K562 (cell line): ENCODE results near the gene BAG2. TPM values are rescaled to one million over a fixed set of nuclear protein-coding genes. Genes with fewer than 3 reads are reported as not detected.

Experiments
- ARID2 ChIP-seq: fragments of 450-650 bp; IDR thresholded peaks from 2 replicates; pipeline ENCODE4 v1.6.1; 2017; ENCODE audit warnings: antibody characterized with exemption, mild to moderate bottlenecking
- CBX8 ChIP-seq: fragments of 200-600 bp; sonication (generic); IDR thresholded peaks from 2 replicates; pipeline ENCODE4 v1.6.1; 2012; ENCODE audit warnings: borderline replicate concordance, mixed run types, low read depth, mild to moderate bottlenecking, moderate library complexity, mixed read lengths, low read length, control low read depth, inconsistent platforms; ENCODE audit not compliant: poor library complexity, severe bottlenecking; ENCODE audit errors: extremely low read depth
- CHCHD3 ChIP-seq: fragments of 250-450 bp; sonication (Bioruptor Pico); IDR thresholded peaks from 2 replicates; pipeline ENCODE4 v2.1.2; 2022; ENCODE audit warnings: mild to moderate bottlenecking
- CREB3 ChIP-seq: fragments of 450-650 bp; conservative IDR thresholded peaks from 2 replicates; pipeline ENCODE4 v1.6.1; 2016; ENCODE audit warnings: missing genetic modification characterization, low read depth, mild to moderate bottlenecking, missing compliant biosample characterization, moderate library complexity
- E2F3 ChIP-seq: fragments of 250-450 bp; sonication (Bioruptor Pico); IDR thresholded peaks from 2 replicates; pipeline ENCODE4 v1.4.0; 2020; ENCODE audit warnings: mild to moderate bottlenecking
- ETV5 ChIP-seq: sonication (generic); formaldehyde crosslinking; IDR thresholded peaks from 2 replicates; pipeline ENCODE4 v1.4.0; 2020; ENCODE audit warnings: low read depth, mild to moderate bottlenecking, missing genetic modification reagents
- HBP1 ChIP-seq: fragments of 450-650 bp; formaldehyde crosslinking; IDR thresholded peaks from 2 replicates; pipeline ENCODE4 v1.4.0; 2022; ENCODE audit warnings: missing genetic modification characterization
- HINFP ChIP-seq: fragments of 450-650 bp; conservative IDR thresholded peaks from 2 replicates; pipeline ENCODE4 v1.6.1; 2016; ENCODE audit warnings: missing genetic modification characterization, low read depth, mild to moderate bottlenecking, control low read depth, missing compliant biosample characterization
- KDM2B ChIP-seq: fragments of 250-450 bp; sonication (Bioruptor Pico); IDR thresholded peaks from 2 replicates; pipeline ENCODE4 v1.8.0; 2021; ENCODE audit warnings: mild to moderate bottlenecking, moderate library complexity
- L3MBTL2 ChIP-seq: fragments of 450-650 bp; IDR thresholded peaks from 2 replicates; pipeline ENCODE4 v1.6.1; 2016; ENCODE audit warnings: mild to moderate bottlenecking, moderate library complexity
- NCOA2 ChIP-seq, 2 experiments: fragments of 450-650 bp; IDR thresholded peaks; 2 replicates each; pipeline ENCODE4 v1.6.1; 2018; ENCODE audit warnings: mild to moderate bottlenecking in 2 of 2, moderate library complexity in 1 of 2; ENCODE audit not compliant: partially characterized antibody in 2 of 2
- NELFE ChIP-seq: IDR thresholded peaks from 2 replicates; pipeline ENCODE4 v1.6.1; 2011; ENCODE audit warnings: mild to moderate bottlenecking; ENCODE audit not compliant: insufficient read depth, insufficient read length
- RBM22 ChIP-seq: fragments of 200-400 bp; formaldehyde crosslinking; IDR thresholded peaks from 2 replicates; pipeline ENCODE4 v1.6.1; 2018; ENCODE audit warnings: low read length, low read depth; ENCODE audit not compliant: poor library complexity, severe bottlenecking
- RBM34 ChIP-seq: fragments of 200-400 bp; formaldehyde crosslinking; IDR thresholded peaks from 2 replicates; pipeline ENCODE4 v1.6.1; 2018; ENCODE audit warnings: low read length, borderline replicate concordance; ENCODE audit not compliant: insufficient read depth
- TBP ChIP-seq: optimal IDR thresholded peaks from 2 replicates; pipeline ENCODE3; 2011; ENCODE audit warnings: low read depth, low read length, improper control_type of control experiment
- TFE3 ChIP-seq: fragments of 450-650 bp; formaldehyde crosslinking; IDR thresholded peaks from 2 replicates; pipeline ENCODE4 v1.4.0; 2020; ENCODE audit warnings: mild to moderate bottlenecking, mixed read lengths
- ZFP91 ChIP-seq: sonication (generic); formaldehyde crosslinking; IDR thresholded peaks from 2 replicates; pipeline ENCODE4 v1.8.0; 2022; ENCODE audit warnings: mild to moderate bottlenecking, missing genetic modification reagents
- ZNF274 ChIP-seq: IDR thresholded peaks from 2 replicates; pipeline ENCODE4 v1.6.1; 2011; ENCODE audit warnings: low read depth, mild to moderate bottlenecking, low read length, moderate library complexity, borderline replicate concordance
- ZNF316 ChIP-seq: fragments of 450-650 bp; IDR thresholded peaks from 2 replicates; pipeline ENCODE4 v1.6.1; 2016
- ZNF586 ChIP-seq: fragments of 450-650 bp; formaldehyde crosslinking; conservative IDR thresholded peaks from 2 replicates; pipeline ENCODE4 v1.4.0; 2020; ENCODE audit warnings: mild to moderate bottlenecking, moderate library complexity
- polyA plus RNA-seq, 8 experiments: library from polyadenylated mRNA; depleted of rRNA in 4 of 8; stranded (reverse) in 5 of 8; unstranded in 3 of 8; fragments of >200 nt; fragmentation: Nextera tagmentation in 2 of 8; fragmentation: Illumina TruSeq in 1 of 8; extraction: Ambion mirVana in 2 of 8; extraction: Trizol in 1 of 8; gene quantifications; 2 replicates each; pipeline versions ENCODE4 v1.2.1 to v1.2.3, GENCODE V29; 2011 to 2014; ENCODE audit warnings: inconsistent platforms in 1 of 8, missing spikeins in 1 of 8
- total RNA-seq, 7 experiments: library from RNA; depleted of rRNA in 6 of 7; stranded (reverse); fragments of >200 nt in 6 of 7; fragmentation: Illumina TruSeq in 2 of 7; extraction: Trizol in 2 of 7; gene quantifications; 2 replicates each; pipeline versions ENCODE4 v1.2.1 to v1.2.3, GENCODE V29; 2011 to 2021; ENCODE audit warnings: low replicate concordance in 1 of 7

Gene BAG2
- total and polyA plus RNA-seq, 9 of the 15 experiments (the other 6 are each of a cell fraction or from before 2014, with no cell fraction given): 12.8 to 20.7 (median 17.6) TPM

GRCh38 chr6:57221936-57222742 is 50.0 kb downstream of the BAG2 start, which contains the start of gene RAB23 (continued):
- no peak for TF ChIP-seq ZFP91 (CRISPR knock-in tag)
- peak; percentile 2 for TF ChIP-seq RBM22
- TF ChIP-seq CREB3: no peak
- TF ChIP-seq ETV5 (CRISPR knock-in tag): no peak
- no peak for TF ChIP-seq KDM2B (CRISPR knock-in tag)
- peak; percentile 55; the same call in 1 of the 2 replicates for TF ChIP-seq L3MBTL2
- TF ChIP-seq CBX8: no peak
- TF ChIP-seq ZNF274: peak; percentile 21; the same call in 1 of the 2 replicates
- no peak for TF ChIP-seq TFE3 (CRISPR knock-in tag)
- TF ChIP-seq NCOA2 (IDR thresholded peaks at IDR 0.05; ENCODE audit: partially characterized antibody in 2 of 2): no peak
- TF ChIP-seq ARID2: no peak
- no peak for TF ChIP-seq ZNF586 (CRISPR knock-in tag)
- TF ChIP-seq RBM34: no peak
- TF ChIP-seq CHCHD3 (CRISPR knock-in tag): no peak
- no peak for TF ChIP-seq HBP1 (CRISPR knock-in tag)
- TF ChIP-seq TBP: no peak
- TF ChIP-seq HINFP (tag): no peak
- TF ChIP-seq NELFE: no peak
- TF ChIP-seq E2F3: 0 out of 2 replicates have a peak, but pooled peaks have one; percentile 14
- TF ChIP-seq ZNF316: no peak
